Measurements from ENCODE around the gene PCDH9.
A peak's percentile ranks its signal among the peaks of the same experiment; 100 is the strongest.

The PCDH9 gene

GRCh38 chr13:67070306-67070705 lies 159.8 kb downstream of the PCDH9 start:
- TF ChIP-seq CTCF (conservative IDR thresholded peaks at IDR 0.05; ENCODE audit: low read depth, low read length), result no peak
- DNase-seq (ENCODE audit: low read depth), result no peak
- no peak overlapping the region for H3K4me3 ChIP-seq (ENCODE audit: low read depth, low read length)

GRCh38 chr13:67069117-67069767 lies 160.9 kb downstream of the PCDH9 start:
- peak overlapping the region; percentile 23 for H3K4me3 ChIP-seq (ENCODE audit: low read depth, low read length)
- peak; percentile 77 for DNase-seq (ENCODE audit: low read depth)
- no peak for TF ChIP-seq CTCF (conservative IDR thresholded peaks at IDR 0.05; ENCODE audit: low read depth, low read length)

GRCh38 chr13:67064920-67065319 lies 165.2 kb downstream of the PCDH9 start:
- H3K4me3 ChIP-seq (ENCODE audit: low read depth, low read length), result no peak overlapping the region
- no peak for TF ChIP-seq CTCF (conservative IDR thresholded peaks at IDR 0.05; ENCODE audit: low read depth, low read length)
- DNase-seq (ENCODE audit: low read depth), result no peak

- no peak for TF ChIP-seq CTCF (conservative IDR thresholded peaks at IDR 0.05; ENCODE audit: low read depth, low read length)
- DNase-seq (ENCODE audit: low read depth), result no peak
- no peak overlapping the region for H3K4me3 ChIP-seq (ENCODE audit: low read depth, low read length)
These were observed 167.1 kb downstream of the PCDH9 start for GRCh38 chr13:67063036-67063435.

- no peak overlapping the region for H3K4me3 ChIP-seq (ENCODE audit: low read depth, low read length)
- DNase-seq (ENCODE audit: low read depth), result no peak
- no peak for TF ChIP-seq CTCF (conservative IDR thresholded peaks at IDR 0.05; ENCODE audit: low read depth, low read length)
These were observed 168.0 kb downstream of the PCDH9 start for GRCh38 chr13:67062160-67062559.

GRCh38 chr13:67061750-67062149 lies 168.4 kb downstream of the PCDH9 start:
- no peak for TF ChIP-seq CTCF (conservative IDR thresholded peaks at IDR 0.05; ENCODE audit: low read depth, low read length)
- peak; percentile 35 for DNase-seq (ENCODE audit: low read depth)
- no peak overlapping the region for H3K4me3 ChIP-seq (ENCODE audit: low read depth, low read length)
